Endodermal cell (in vitro differentiated cells): Measurements from ENCODE around the gene NRK. TPM values are rescaled to one million over a fixed set of nuclear protein-coding genes. Genes with fewer than 3 reads are reported as not detected.

Experiments
- DNase-seq: peaks from one replicate; pipeline ENCODE4 v3.0.0-alpha.2; 2017
- H3K27ac ChIP-seq: 2 replicates; pipeline ENCODE4 v1.5.1; 2013; ENCODE audit warnings: mild to moderate bottlenecking, low read depth, low read length, moderate library complexity
- H3K27me3 ChIP-seq: 2 replicates; pipeline ENCODE4 v1.6.1; 2013; ENCODE audit warnings: mild to moderate bottlenecking, low read length, moderate library complexity; ENCODE audit not compliant: insufficient read depth, control insufficient read depth, poor library complexity, severe bottlenecking
- H3K36me3 ChIP-seq: 2 replicates; pipeline ENCODE4 v1.7.0; 2013; ENCODE audit warnings: mild to moderate bottlenecking, low read length, moderate library complexity; ENCODE audit not compliant: control insufficient read depth, insufficient read depth
- H3K4me1 ChIP-seq: one replicate; pipeline ENCODE4 v1.7.0; 2013; ENCODE audit warnings: low read length; ENCODE audit not compliant: control insufficient read depth, insufficient read depth
- H3K4me3 ChIP-seq: 2 replicates; pipeline ENCODE4 v1.5.1; 2013; ENCODE audit warnings: mild to moderate bottlenecking, low read length, moderate library complexity
- H3K9ac ChIP-seq: 2 replicates; pipeline ENCODE4 v1.6.1; 2013; ENCODE audit warnings: mild to moderate bottlenecking, low read length, moderate library complexity; ENCODE audit not compliant: poor library complexity, severe bottlenecking; ENCODE audit errors: extremely low read depth
- H3K9me3 ChIP-seq: 2 replicates; pipeline ENCODE4 v1.6.1; 2013; ENCODE audit warnings: mild to moderate bottlenecking, low read length, moderate library complexity; ENCODE audit not compliant: control insufficient read depth
- H3K27ac Mint-ChIP-seq: 2 replicates; pipeline ENCODE4 v1.8.0; 2020; ENCODE audit warnings: mixed read lengths
- H3K27me3 Mint-ChIP-seq: 2 replicates; pipeline ENCODE4 v1.8.0; 2021; ENCODE audit warnings: mild to moderate bottlenecking, mixed read lengths; ENCODE audit not compliant: insufficient read depth
- H3K36me3 Mint-ChIP-seq: 2 replicates; pipeline ENCODE4 v1.8.0; 2020; ENCODE audit warnings: low read depth, mixed read lengths
- H3K4me1 Mint-ChIP-seq: 2 replicates; pipeline ENCODE4 v1.8.0; 2020; ENCODE audit warnings: mixed read lengths
- H3K4me3 Mint-ChIP-seq: 2 replicates; pipeline ENCODE4 v1.8.0; 2020; ENCODE audit warnings: mild to moderate bottlenecking, moderate library complexity, mixed read lengths
- H3K9me3 Mint-ChIP-seq: 2 replicates; pipeline ENCODE4 v1.8.0; 2020; ENCODE audit warnings: mild to moderate bottlenecking, mixed read lengths
- CTCF ChIP-seq: fragments of 200-600 bp; sonication (generic); conservative IDR thresholded peaks from 2 replicates; pipeline ENCODE4 v1.5.0; 2021; ENCODE audit warnings: antibody characterized with exemption, mild to moderate bottlenecking
- whole genome bisulfite sequencing, 2 experiments: methylation state at CpG; one replicate each; pipeline versions ENCODE4 v1.1.5 to v1.1.7; 2013; ENCODE audit warnings: missing lambda C conversion rate in 2 of 2, mixed read lengths in 1 of 2; ENCODE audit not compliant: insufficient coverage in 1 of 2, insufficient read length in 1 of 2; 5-methylcytosine and 5-hydroxymethylcytosine counted together
- total RNA-seq, 2 donors: library from RNA; stranded (reverse); fragmentation: NEBNext Ultra II Directional in 1 of 2; extraction: Animal tissue kit (Norgen Biotek cat#: 25700) in 1 of 2; gene quantifications; 2 replicates in 1 of 2; 3 replicates in 1 of 2; pipeline ENCODE4 v1.2.1, GENCODE V29; 2021

The NRK gene
- total RNA-seq, 2 donors from 2014 or later = 0.51 to 1.5 TPM

GRCh38 chrX:105894721-105895120 is 72.4 kb downstream of the NRK start:
- Histone ChIP-seq H3K36me3 (no peaks in the 10 kb centered on the region), H3K4me3 (no peak overlapping the region), H3K9ac (no peak overlapping the region), H3K27ac (no peak overlapping the region), H3K4me1 (no peaks in the 10 kb centered on the region), H3K9me3 (no peaks in the 10 kb centered on the region), H3K27me3 (no peaks in the 10 kb centered on the region)
- H3K4me1 Mint-ChIP-seq = no peaks in the 10 kb centered on the region
- no peak for TF ChIP-seq CTCF
- no peak for DNase-seq
- no peak overlapping the region for H3K27ac Mint-ChIP-seq
- H3K9me3 Mint-ChIP-seq = peaks cover 29% of the 10 kb centered on the region
- no peaks in the 10 kb centered on the region for H3K36me3 Mint-ChIP-seq
- H3K4me3 Mint-ChIP-seq = no peak overlapping the region
- H3K27me3 Mint-ChIP-seq = no peaks in the 10 kb centered on the region

- no peak for TF ChIP-seq CTCF
- Histone ChIP-seq H3K4me1 (no peaks in the 10 kb centered on the region), H3K9me3 (no peaks in the 10 kb centered on the region), H3K4me3 (no peak overlapping the region), H3K9ac (no peak overlapping the region), H3K27ac (no peak overlapping the region), H3K36me3 (no peaks in the 10 kb centered on the region), H3K27me3 (no peaks in the 10 kb centered on the region)
- DNase-seq = no peak
- Mint-ChIP-seq H3K27ac (no peak overlapping the region), H3K4me3 (no peak overlapping the region), H3K9me3 (peaks cover 20% of the 10 kb centered on the region), H3K4me1 (no peaks in the 10 kb centered on the region), H3K27me3 (no peaks in the 10 kb centered on the region), H3K36me3 (no peaks in the 10 kb centered on the region)
- WGBS, 2 experiments = 90 to 95% methylated on average over 3 to 7 of the region's 8 CpGs
These were observed 87.2 kb downstream of the NRK start for GRCh38 chrX:105909576-105909975.

GRCh38 chrX:105910563-105911105 is 88.3 kb downstream of the NRK start:
- no peaks in the 10 kb centered on the region for H3K36me3 Mint-ChIP-seq
- 93% methylated on average over 3 of the region's 3 CpGs; no CpG with 5 or more reads in 1 of the 2 experiments for WGBS, 2 experiments
- no peaks in the 10 kb centered on the region for H3K27me3 Mint-ChIP-seq
- H3K9me3 Mint-ChIP-seq = peaks cover 19% of the 10 kb centered on the region
- Histone ChIP-seq H3K4me3 (no peak overlapping the region), H3K4me1 (no peaks in the 10 kb centered on the region), H3K9me3 (no peaks in the 10 kb centered on the region), H3K9ac (no peak overlapping the region), H3K27me3 (no peaks in the 10 kb centered on the region), H3K27ac (no peak overlapping the region), H3K36me3 (no peaks in the 10 kb centered on the region)
- no peak overlapping the region for H3K27ac Mint-ChIP-seq
- H3K4me3 Mint-ChIP-seq = no peak overlapping the region
- DNase-seq = no peak
- no peaks in the 10 kb centered on the region for H3K4me1 Mint-ChIP-seq
- TF ChIP-seq CTCF = no peak
